Aorta (tissue), 5 donors: Measurements from ENCODE around the gene TMEM170B. TPM values are rescaled to one million over a fixed set of nuclear protein-coding genes. Genes with fewer than 3 reads are reported as not detected.

Experiments
- ATAC-seq: fragments of 200-7000 bp; cut with Tn5 transposase; one replicate; pipeline ENCODE4 v1.9.1; 2022; ENCODE audit warnings: moderate library complexity; ENCODE audit not compliant: low FRiP score
- DNase-seq, 2 donors: peaks; one replicate each; pipeline ENCODE4 v3.0.0-alpha.2; 2020
- H3K27ac ChIP-seq, 2 donors: one replicate each; pipeline ENCODE4 v1.5.1; 2013; ENCODE audit warnings: low read length in 2 of 2, mild to moderate bottlenecking in 2 of 2, moderate library complexity in 2 of 2, control low read depth in 1 of 2, inconsistent platforms in 1 of 2, low read depth in 1 of 2
- H3K27me3 ChIP-seq, 2 donors: one replicate each; pipeline ENCODE4 v1.6.1; 2013; ENCODE audit warnings: control low read depth in 1 of 2, low read length in 1 of 2, mild to moderate bottlenecking in 1 of 2, moderate library complexity in 1 of 2; ENCODE audit not compliant: insufficient read depth in 2 of 2, control insufficient read depth in 1 of 2
- H3K36me3 ChIP-seq, 2 donors: one replicate each; pipeline ENCODE4 v1.6.1; 2013; ENCODE audit warnings: control low read depth in 1 of 2, low read length in 1 of 2, mild to moderate bottlenecking in 1 of 2; ENCODE audit not compliant: insufficient read depth in 2 of 2, control insufficient read depth in 1 of 2
- H3K4me1 ChIP-seq, 2 donors: one replicate each; pipeline ENCODE4 v1.6.1; 2013; ENCODE audit warnings: low read length in 2 of 2, control low read depth in 1 of 2, mild to moderate bottlenecking in 1 of 2, moderate library complexity in 1 of 2; ENCODE audit not compliant: insufficient read depth in 2 of 2, control insufficient read depth in 1 of 2
- H3K4me3 ChIP-seq, 2 donors: one replicate each; pipeline ENCODE4 v1.5.1; 2013; ENCODE audit warnings: low read length in 2 of 2, control low read depth in 1 of 2, mild to moderate bottlenecking in 1 of 2
- H3K9me3 ChIP-seq: one replicate; pipeline ENCODE4 v1.6.1; 2013; ENCODE audit warnings: mild to moderate bottlenecking, low read length; ENCODE audit not compliant: control insufficient read depth
- WGBS, 2 donors: extraction: QIAGEN DNeasy Blood & Tissue Kit; methylation state at CpG; one replicate each; pipeline ENCODE4 v1.1.7; 2013; 5-methylcytosine and 5-hydroxymethylcytosine counted together
- intact Hi-C, 2 donors: fragments of 100-400 bp; cut with DNase I; formaldehyde crosslinking; loops; one replicate each; pipeline versions ENCODE4 v1.14.2 to v1.15.0; 2022
- polyA plus RNA-seq, 2 donors: library from polyadenylated mRNA; stranded (reverse); fragments of 200-250 nt; gene quantifications; one replicate each; pipeline ENCODE4 v1.2.3, GENCODE V29; 2013
- total RNA-seq, 2 donors: library from RNA; stranded (reverse); fragmentation: NEBNext Ultra II Directional; extraction: Animal tissue kit (Norgen Biotek cat#: 25700); gene quantifications; one replicate each; pipeline ENCODE4 v1.2.1, GENCODE V29; 2021
- donor health status: healthy with polysubstance abuse.
- donor health status: Bipolar disorder and iron deficiency.
- donor health status: DM: no; HTN: no; CAD: no.
- donor health status: DM: no; HTN: no; CAD: no.
- donor health status: DM: yes; HTN: yes; CAD: no.

TMEM170B gene
- total and polyA plus RNA-seq, 4 donors = 1.5 to 7.3 (median 4.1) TPM

DNA sequence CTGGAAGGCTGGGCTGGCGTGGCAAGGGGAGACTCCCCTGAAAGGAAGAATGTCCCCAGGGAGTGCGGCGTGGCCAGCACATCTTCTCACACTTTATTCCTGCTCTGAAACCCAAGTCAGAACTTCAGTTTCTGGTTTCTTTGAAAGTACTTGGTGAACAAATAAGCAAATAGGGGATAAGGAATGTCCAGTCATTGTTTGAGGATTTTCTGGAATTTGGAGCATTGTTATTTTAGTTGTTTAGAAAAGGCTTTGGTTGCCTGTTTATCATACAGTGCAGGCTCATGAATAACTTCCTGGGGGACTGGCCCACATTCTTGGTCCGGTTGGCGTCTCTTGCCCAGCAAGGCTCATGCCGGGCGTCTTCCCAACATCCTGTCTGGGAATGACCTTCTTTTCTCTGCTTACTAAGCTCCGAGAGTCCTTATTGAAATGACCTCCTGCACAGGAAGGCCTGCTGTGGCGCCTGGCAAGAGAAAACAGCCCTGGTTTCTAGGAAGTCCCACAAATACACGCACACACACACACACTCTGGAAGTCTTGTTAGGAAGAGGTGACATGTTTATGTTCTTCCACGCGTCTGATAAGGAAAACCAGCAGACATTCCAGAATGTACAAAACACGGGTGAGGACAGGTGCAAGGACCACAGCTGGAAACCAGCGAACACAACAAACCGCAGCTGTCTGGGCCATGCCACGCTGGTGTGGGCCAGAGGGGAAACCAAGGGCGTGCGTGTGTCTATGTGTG is 71.9 kb downstream of the TMEM170B start:
- H3K36me3 ChIP-seq = no peaks in the 10 kb centered on the region
- DNase-seq (peak; percentile 88 to 89), ATAC-seq (peak; percentile 83)
- H3K4me3 ChIP-seq = no peak overlapping the region
- intact Hi-C loops = loop anchor here in 1 of 2 donors (10.0 kb wide), 1 partner anchor 405 kb away; the partner anchor contains the start of gene HIVEP1
- H3K27ac ChIP-seq = peak overlapping the region; percentile 86 to 92
- H3K9me3 ChIP-seq = no peaks in the 10 kb centered on the region
- WGBS, 2 donors = 11 to 13% methylated on average over 18 of the region's 18 CpGs
- no peaks in the 10 kb centered on the region for H3K27me3 ChIP-seq
- H3K4me1 ChIP-seq = peaks cover 6 to 13% of the 10 kb centered on the region in 2 donors

DNA sequence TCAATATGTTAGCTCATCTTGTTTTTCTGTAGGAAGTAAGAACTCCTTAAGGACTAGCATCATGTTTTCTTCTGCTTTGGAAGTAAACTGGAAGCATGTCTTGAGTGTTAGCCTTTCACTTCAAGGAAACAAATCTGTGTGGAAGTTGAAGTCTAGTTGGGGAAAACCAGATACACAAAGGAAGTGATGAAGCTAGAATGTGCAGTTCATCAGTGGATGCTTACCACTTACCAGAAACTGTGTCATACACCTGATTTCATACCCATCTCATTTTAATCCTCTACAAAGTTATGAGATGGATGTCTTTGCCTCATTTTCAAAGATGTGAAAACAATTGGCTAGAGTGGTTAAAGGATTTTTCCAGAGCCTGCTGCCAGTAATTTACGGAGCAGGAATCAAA is 75.8 kb downstream of the TMEM170B start:
- ATAC-seq = no peak
- intact Hi-C loops = no loop called here
- H3K36me3 ChIP-seq = no peaks in the 10 kb centered on the region
- H3K9me3 ChIP-seq = no peaks in the 10 kb centered on the region
- DNase-seq = no peak
- H3K4me1 ChIP-seq = peaks cover 0 to 6% of the 10 kb centered on the region in 2 donors
- 47 to 56% methylated on average over 1 of the region's 1 CpG for WGBS, 2 donors
- H3K4me3 ChIP-seq = no peak overlapping the region
- H3K27ac ChIP-seq = no peak overlapping the region
- no peaks in the 10 kb centered on the region for H3K27me3 ChIP-seq

DNA sequence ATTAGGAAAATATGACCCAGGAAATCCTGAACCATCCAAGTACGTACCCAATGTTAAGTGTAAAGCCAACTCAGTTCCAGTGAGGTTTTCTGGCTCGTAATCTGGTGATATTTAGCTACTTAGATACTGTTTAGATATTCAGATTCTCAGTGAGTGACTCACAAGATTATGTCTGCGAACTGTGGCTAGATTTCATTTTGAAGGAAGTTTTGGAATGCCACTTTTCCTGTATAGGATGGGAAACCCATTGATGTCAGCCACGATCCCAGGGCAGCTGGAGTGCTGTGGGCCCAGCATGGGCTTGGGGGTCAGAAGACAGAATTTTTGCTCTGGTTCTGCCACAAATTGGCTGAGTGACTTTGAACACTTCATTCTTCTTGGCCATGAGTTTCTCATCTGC is 76.3 kb downstream of the TMEM170B start:
- ATAC-seq (no peak), DNase-seq (no peak)
- Histone ChIP-seq H3K9me3 (no peaks in the 10 kb centered on the region), H3K36me3 (no peaks in the 10 kb centered on the region), H3K27ac (peak overlapping the region in 1 of 2 donors; percentile 70), H3K4me3 (no peak overlapping the region), H3K4me1 (peaks cover 0 to 6% of the 10 kb centered on the region in 2 donors), H3K27me3 (no peaks in the 10 kb centered on the region)
- intact Hi-C loops = no loop called here
- WGBS, 2 donors = 4 to 5% methylated on average over 4 of the region's 4 CpGs

DNA sequence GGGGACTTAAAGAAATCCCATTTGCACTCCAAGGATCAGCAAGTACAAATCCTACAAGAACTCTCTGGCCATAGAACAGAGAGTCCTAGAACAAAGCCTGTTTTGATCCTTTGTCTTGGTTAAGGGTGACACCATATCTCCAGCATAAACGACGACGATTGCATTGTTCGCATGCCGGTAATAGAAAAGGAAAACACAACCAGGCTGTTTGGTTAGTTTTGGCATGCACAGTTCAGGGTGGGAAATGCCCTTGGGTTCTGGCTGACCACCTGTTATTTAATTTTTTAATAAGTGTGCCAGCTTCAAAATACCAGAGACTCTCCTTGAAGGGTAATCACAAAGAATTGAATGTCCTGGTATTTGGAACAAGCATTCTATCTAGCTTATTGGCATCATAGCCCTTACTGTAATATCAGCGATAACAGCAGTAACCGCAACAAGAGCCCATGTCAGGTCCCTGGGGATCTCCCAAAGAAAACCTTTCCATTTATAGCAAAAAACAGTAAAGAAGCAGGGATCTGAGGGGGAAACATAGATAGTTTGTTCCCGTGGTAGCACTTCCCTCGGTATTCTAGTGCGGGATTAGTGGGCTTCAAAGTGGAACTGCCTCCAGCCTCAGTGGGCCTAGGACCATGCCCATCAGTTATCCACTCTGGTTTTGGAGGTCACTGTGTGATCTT is 77.1 kb downstream of the TMEM170B start:
- H3K27me3 ChIP-seq = no peaks in the 10 kb centered on the region
- DNase-seq = no peak
- no peaks in the 10 kb centered on the region for H3K9me3 ChIP-seq
- ATAC-seq = no peak
- no peaks in the 10 kb centered on the region for H3K36me3 ChIP-seq
- H3K4me3 ChIP-seq = no peak overlapping the region
- peaks cover 0 to 6% of the 10 kb centered on the region in 2 donors for H3K4me1 ChIP-seq
- intact Hi-C loops = no loop called here
- WGBS, 2 donors = 12 to 13% methylated on average over 10 of the region's 10 CpGs
- H3K27ac ChIP-seq = peak overlapping the region in 1 of 2 donors; percentile 20

DNA sequence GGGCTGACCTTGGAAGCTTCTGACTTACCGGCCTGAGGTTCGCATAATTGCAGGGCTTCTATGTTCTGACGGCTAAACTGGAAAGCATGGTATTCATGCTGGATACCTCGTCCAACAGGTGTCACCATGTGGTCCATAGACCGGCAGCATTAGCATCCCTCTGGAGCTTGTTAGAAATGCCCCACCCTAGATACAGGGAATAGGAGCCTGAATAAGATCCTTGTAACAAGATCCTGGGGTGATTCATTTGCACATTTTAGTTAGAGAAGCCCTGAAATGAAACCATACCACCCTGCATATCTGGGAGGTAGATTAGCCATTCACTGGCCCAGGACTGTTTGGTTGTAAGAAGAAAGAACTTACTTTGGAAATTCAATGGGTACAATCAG is 77.7 kb downstream of the TMEM170B start:
- no peaks in the 10 kb centered on the region for H3K9me3 ChIP-seq
- ATAC-seq (no peak), DNase-seq (no peak)
- 85% methylated on average over 5 of the region's 5 CpGs for WGBS, 2 donors
- no peak overlapping the region for H3K4me3 ChIP-seq
- no peaks in the 10 kb centered on the region for H3K36me3 ChIP-seq
- intact Hi-C loops = no loop called here
- H3K4me1 ChIP-seq = peaks cover 0 to 6% of the 10 kb centered on the region in 2 donors
- H3K27ac ChIP-seq = peak overlapping the region in 1 of 2 donors; percentile 20
- no peaks in the 10 kb centered on the region for H3K27me3 ChIP-seq

GRCh38 chr6:11616200-11616611 is 78.7 kb downstream of the TMEM170B start:
- intact Hi-C loops = no loop called here
- H3K9me3 ChIP-seq = no peaks in the 10 kb centered on the region
- no peaks in the 10 kb centered on the region for H3K36me3 ChIP-seq
- peak; percentile 30 for ATAC-seq
- peaks cover 0 to 6% of the 10 kb centered on the region in 2 donors for H3K4me1 ChIP-seq
- no peaks in the 10 kb centered on the region for H3K27me3 ChIP-seq
- 5 to 8% methylated on average over 5 of the region's 5 CpGs for WGBS, 2 donors
- DNase-seq = no peak
- H3K27ac ChIP-seq = peak overlapping the region; percentile 35 to 70
- no peak overlapping the region for H3K4me3 ChIP-seq

DNA sequence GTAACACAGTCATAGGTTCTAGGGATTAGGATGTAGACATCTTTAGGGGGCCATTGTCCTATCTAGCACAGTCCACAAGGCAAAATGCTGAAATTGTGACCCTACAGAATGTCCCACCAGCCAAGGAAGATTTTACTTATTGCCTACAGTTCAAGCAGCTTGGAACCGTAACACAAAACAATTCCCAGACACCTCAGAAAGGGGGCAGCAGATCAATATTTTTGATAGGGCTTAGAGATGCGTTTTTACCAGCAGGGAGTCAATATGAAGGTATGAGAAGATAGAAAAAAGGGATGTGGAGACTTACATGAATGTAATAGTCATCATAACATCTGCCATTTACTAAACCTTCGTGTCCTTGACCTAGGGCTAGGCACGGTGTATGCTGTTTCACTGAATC is 81.0 kb downstream of the TMEM170B start:
- H3K9me3 ChIP-seq = no peaks in the 10 kb centered on the region
- H3K36me3 ChIP-seq = no peaks in the 10 kb centered on the region
- no peaks in the 10 kb centered on the region for H3K27me3 ChIP-seq
- H3K4me3 ChIP-seq = no peak overlapping the region
- DNase-seq (no peak), ATAC-seq (no peak)
- H3K4me1 ChIP-seq = peaks cover 0 to 6% of the 10 kb centered on the region in 2 donors
- WGBS, 2 donors = 58 to 67% methylated on average over 4 of the region's 4 CpGs
- H3K27ac ChIP-seq = no peak overlapping the region
- intact Hi-C loops = no loop called here

DNA sequence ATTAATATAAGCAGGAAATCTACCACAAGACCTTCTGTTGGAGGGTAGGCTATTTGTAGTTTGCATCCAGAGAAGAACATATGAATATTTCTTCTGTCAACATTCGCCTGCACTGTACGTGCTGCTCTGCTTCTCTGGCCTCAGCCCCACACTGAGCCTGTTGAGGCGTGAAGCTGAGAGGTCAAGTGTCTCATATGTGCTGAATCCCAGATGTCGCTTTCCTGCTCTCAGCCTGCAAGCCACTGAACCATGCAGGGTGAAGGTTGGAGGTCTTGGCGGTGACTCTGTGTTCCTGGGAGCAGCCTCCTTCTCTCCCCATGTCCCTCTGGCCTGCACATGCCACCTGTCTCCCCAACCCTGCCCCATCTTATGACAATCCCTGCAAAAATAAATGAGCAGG is 83.6 kb downstream of the TMEM170B start:
- Histone ChIP-seq H3K4me1 (peaks cover 0 to 5% of the 10 kb centered on the region in 2 donors), H3K27me3 (no peaks in the 10 kb centered on the region), H3K36me3 (no peaks in the 10 kb centered on the region), H3K4me3 (no peak overlapping the region), H3K27ac (no peak overlapping the region), H3K9me3 (no peaks in the 10 kb centered on the region)
- WGBS, 2 donors = 84% methylated on average over 5 of the region's 5 CpGs
- no peak for ATAC-seq
- intact Hi-C loops = no loop called here
- no peak for DNase-seq

DNA sequence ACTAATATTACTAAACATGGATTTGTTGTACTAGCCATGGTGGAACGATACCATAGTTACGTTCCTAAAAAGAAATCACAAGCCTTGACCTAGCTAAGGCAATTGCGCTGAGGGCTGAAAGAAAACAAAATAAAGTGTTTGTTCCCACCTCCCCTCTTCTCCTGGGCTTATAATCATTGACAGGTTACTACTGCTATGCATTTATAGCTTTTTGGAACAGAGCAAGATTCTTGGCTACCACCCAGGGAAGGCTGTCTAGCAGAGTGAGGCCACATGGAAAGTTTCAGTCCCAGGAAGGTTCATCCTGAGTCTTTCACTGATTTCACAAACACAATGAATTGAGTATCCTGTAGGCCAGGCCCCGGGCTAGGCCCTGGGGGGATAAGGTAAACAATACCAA is 84.6 kb downstream of the TMEM170B start:
- no peaks in the 10 kb centered on the region for H3K36me3 ChIP-seq
- H3K4me3 ChIP-seq = no peak overlapping the region
- no peaks in the 10 kb centered on the region for H3K27me3 ChIP-seq
- no peak overlapping the region for H3K27ac ChIP-seq
- 74 to 76% methylated on average over 4 of the region's 4 CpGs for WGBS, 2 donors
- no peaks in the 10 kb centered on the region for H3K9me3 ChIP-seq
- DNase-seq = no peak
- intact Hi-C loops = no loop called here
- H3K4me1 ChIP-seq = peaks cover 0 to 5% of the 10 kb centered on the region in 2 donors
- no peak for ATAC-seq
